ENCODE results near the gene NMRK1.

NMRK1 gene

DNA sequence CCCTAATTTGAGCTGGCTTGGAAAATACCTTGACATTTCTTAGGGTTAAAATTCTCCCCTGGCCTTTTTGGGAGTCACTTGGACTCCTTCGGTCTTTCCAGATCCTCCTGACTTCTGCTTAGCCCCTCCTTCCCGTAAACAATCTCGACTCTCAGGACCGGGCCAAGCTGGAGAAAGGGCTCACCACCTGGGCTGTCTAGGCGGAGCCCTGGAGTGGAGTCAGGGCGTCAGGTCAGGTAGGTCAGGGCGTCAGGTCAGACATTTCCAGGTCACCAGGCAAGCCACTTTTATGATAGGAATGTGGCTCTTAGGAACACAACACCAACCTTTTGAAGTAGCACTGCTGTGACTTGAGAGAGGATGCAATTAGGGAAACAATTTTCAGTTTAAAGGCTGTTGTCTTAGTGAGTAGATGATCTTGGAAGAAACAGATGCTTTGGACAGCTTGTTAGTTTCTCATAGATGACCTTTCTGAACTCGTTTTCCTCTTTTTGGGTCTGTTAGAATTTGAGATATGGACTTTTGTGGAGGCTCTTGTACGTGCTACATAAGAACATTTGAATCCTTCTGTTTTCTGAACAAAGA is 13.1 kb upstream of the NMRK1 start:
- no peak for DNase-seq

DNA sequence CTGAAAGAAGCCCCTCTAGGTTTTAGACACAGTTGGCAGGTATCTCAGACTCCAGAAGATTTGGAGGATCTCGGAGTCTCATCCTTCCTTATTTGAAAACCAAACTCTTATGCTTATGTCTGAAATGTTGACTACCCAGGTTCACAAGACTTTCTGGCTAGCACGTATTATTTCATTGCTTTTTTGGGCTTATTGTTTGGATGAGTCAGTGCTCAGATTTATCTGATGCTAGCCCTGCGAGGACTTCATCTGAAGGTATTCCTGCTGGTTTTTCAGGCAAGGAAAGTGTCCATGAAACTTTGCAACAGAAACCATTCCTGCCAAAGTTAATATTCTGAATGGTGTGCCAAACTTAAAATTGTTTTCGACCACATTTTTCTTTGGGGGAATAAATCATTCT is 8.8 kb upstream of the NMRK1 start:
- no peak for DNase-seq

DNA sequence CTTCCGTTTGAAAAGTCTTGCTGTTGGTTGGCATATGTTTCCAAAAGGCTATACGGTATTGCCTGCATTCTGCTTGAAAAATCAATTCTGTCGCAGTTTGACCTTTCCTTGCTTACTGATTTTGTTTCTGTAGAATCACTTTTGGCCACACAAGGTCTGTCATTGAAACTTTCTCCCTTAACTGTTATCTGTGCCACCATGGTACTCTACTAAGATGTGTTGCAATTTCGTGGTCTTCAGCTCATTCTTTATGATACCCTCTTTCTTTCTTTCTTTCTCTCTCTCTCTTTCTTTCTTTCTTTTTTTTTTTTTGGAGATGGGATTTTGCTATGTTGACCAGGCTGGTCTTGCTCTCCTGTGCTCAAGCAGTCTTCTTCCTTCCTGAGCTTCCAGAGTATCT is 4.8 kb upstream of the NMRK1 start:
- no peak for DNase-seq

DNA sequence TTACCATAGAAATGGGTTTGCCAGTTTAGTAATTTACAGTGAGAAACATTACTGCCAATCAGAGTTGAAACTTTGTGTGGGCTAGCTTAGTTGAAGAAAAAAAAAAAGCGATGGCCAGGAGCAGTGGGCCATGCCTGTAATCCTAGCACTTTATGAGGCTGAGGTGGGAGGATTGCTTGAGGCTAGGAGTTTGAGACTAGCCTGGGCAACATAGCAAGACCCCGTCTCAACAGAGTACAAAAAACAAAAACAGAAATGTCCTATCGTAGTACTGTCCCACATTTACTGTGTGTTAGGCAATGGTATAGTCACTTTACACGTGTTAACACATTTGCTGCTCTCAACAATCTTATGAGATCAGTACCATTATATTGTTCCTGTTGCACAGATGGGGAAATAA is 2.6 kb upstream of the NMRK1 start:
- no peak for DNase-seq

DNA sequence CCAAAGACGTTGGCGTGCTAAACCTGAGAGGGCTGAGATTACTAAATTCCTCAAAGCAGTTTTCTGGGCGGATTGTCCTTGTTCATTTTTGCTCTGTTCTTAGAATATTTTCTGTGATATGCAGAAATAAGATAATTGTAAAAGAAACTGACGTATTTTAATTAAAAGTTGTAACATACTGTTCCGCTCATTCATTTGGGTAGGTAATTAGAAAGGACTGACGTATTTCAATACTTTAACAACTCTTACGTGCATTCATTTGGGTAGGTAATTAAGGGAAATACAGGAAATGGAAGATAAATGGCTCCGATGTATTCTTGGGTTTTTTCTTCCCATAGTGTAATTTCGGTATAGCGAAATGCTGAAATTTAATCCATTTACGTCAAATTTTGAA is 1.4 kb upstream of the NMRK1 start:
- no peak for DNase-seq

DNA sequence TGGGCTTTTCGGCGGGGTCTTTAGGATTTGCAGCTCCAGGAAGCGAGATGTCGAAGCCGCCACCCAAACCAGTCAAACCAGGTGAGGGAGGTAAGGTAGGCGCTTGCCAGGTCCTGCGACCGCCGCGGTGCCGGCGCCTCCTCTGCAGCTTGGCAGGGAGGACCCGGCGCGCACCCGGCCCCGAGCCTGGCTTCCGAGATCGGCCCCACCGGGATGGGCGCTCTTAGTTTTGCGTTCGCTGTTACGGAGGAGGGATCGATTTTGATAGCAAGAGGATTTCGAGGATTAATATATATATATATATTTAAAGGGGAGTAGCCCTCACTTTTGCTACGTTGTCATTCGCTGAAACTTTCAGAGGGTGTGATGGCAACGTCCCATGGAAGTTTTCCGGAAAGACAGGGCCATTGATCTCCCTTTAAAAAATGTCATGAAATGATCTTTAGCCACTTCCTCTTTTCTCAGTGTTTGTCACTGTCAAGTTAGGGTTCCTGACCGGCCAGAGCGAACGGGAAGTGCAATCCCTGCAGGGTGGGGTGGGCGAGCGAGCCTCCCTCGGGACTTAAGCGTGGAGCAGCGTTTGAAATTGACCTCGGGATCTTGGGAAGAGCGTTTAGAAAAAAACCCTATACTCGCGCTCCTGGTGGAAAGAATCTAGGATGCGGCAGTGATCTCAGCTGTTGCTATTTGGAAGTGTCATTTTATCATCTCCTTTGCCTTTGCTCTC is 854 bp upstream of the NMRK1 start:
- DNase-seq = peak; percentile 57 to 67 (median 60)

DNA sequence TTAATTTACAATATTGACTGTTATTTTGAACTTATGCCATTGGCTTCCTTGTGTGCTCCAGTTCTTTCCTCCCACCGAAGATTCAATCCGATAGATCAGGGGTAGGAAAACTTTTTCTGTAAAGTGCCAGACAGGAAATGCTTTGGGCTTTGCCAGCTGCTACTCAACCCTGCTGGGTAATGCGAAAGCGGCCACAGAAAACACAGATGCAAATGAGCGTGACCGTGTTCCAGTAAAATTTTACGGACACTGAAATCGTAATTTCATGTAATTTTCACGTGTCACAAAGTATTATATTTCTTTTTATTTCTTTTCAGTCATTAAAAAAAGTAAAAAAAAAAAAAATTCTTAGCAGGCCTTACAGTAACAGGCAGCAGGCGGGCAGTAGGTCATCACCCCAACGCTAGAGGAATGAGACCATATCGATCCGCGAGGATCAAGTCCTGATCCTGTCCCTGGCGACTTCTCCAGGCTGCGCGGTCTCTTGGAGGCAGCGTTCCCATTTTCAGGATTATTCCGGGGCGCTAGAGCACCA is 599 bp downstream of the NMRK1 start:
- peak in 2 of 3 experiments; percentile 43 to 72 for DNase-seq

DNA sequence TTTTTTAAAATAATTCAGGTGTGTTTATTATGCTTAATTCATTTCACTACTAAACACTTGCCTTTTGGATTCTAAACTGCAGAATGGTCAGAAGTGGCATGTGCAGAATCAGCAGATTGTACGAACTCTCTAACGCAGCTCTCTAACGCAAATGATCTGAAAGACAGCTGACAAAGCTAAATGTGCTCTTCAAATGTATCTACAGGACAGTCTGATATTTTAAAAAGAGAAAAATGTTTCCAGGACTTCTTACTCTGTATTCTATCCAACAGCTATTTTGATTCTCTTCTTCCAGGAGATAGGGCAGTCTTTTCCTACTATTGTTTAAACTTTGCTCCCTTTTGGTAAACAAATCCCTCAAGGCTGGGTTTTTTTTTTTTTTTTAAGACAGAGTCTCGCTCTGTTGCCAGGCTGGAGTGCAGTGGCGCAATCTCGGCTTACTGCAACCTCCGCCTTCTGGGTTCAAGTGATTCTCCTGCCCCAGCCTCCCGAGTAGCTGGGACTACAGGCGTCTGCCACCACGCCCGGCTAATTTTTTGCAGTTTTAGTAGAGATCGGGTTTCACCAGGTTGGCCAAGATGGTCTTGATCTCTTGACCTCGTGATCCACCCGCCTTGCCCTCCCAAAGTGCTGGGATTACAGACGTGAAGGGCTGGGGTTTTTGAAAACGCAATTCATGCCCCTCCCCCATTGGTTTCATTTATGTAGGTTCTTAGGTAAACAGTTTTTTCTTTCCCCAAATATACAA is 1.2 kb downstream of the NMRK1 start:
- DNase-seq = no peak

DNA sequence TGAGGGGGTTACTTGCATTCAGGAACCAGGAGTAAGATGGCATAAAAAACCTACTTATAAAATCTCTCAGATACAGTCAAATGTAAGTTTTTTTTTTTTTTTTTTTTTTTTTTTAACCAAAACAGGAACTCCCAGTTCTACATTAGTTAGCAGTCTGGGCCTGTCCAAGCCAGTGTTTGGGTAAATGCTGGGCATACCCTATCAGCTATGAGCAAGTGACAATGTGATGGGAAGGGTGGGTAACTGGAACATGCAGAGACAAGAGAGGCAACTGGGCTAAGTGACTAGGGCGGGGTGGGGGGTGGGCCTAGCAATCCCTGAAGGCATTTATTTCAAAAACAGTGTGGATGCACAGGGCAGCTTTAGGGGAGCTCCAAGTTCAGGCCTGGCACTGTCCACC is 2.3 kb downstream of the NMRK1 start:
- DNase-seq = no peak

DNA sequence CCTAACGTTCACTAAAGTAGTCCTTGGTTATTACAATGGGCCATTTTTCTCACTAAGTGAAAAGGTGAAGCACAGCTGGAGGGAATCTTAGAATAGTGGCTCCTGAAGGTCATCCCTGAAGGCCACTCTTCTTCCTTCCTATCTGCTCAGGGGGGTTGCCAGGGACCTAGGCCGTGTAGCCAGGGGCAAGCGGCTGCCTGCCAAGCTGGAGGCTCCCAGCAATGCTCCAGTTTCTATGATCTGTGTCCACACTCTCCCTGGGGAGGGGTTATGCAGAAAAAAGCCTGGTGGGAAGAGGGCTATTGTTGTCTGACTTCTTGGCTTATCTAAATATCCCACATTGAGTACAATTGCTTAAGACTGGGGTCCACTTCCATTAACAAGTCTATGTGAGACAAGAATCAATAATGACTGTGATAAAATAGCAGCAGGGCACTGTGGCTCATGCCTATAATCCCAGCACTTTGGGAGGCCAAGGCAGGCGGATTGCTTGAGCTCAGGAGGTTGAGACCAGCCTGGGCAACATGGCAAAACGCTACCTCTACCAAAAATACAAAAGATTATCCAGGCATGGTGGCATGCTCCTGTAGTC is 3.8 kb downstream of the NMRK1 start:
- no peak for DNase-seq

DNA sequence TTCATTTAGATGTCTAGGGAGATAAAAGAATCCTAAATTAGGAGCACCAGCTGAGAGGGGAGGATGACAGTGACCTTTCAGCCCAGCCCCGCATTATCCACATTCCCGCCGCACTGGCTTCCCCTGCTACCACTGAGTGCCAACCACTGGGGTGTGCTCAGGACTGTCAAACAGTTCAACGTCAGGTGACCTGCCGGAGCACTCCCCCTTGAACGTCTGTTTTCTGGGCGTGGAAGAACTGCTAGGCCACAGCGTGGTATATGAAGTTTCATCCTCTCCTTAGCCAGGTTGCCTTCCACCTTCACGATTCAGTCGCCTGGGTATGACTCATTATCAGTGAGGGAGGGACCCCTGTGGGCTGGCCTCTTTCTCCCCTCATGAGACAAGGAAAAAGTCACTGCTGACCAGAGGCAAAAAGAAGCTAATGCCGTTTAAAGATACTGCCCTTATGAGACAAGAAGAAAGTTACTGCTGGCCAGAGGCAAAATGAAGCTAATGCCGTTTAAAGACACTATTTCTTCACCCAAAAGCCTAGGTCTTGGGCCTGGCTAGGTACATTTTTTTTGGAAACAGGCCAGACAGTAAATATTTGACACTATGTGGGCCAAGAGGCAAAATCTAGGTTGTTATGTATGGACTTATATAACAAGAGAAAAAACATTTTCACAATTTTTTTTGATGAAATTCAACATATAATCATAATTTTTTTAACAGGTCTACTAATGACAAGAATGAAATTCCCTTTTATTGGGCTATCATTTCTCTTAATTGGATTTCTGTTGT is 4.6 kb downstream of the NMRK1 start:
- DNase-seq = no peak

DNA sequence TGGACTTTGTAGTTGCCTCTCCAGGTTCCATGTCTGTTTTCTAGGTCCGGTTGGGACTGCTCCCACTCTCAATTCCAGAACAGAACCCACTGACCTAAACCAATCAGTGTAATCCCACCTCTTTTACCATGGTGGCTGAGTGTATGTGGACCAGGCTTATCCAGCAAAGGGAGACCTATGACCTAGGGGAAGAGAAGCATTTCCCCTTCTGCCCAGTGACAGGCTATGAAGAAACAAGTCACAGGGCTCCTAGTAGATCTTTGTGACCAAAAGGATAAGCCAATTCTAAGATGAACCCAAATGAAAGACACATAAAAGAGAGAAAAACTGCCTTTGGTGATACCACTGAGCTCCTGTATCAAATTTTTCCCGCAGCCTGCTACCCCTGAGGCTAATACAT is 6.3 kb downstream of the NMRK1 start:
- no peak for DNase-seq

DNA sequence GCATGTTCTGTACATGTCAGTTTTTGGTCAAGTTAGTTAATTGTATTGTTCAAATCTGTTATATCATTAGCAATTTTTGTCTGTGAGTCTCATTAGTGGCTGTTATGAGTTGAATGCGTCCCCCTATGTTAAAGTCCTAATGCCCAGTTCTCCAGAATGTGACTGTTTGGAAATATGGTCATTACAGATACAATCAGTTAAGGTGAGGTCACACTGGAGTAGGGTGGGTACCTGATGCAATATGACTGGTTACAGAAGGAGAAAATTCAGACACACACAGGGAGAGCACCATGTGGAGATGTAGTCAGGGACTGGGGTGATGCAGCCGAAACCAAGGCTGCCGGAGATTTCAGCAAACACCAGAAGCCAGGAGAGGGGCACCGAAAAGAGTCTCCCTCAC is 15.1 kb downstream of the NMRK1 start:
- no peak for DNase-seq

DNA sequence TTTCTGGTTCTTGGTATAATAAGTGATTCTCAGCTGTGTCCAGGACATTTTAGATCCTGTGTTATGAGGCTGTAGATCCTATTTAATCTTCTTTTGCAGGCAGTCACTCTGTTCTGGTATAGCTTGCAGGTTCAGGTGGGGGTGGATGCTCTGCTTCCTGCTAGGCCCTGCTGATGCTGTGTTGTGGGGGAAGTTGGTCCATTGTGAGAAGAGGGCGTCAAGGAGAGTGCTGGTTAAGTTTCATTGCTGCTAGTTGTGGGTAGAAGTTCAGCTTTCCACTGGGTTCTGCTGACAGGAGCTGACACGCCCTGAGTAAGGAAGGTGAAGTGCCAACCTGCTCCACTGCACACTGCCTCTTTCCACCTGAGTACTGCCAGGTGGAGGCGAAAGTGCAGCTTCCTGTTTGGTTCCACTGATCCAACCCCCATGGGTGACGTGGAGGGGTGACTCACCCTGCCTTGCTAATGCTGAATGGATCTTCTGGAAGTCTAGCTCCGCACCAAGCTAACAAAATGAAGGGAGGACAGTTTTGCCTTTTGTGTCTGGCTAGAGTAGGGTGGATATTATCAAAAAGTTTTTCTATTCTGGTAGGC is 16.3 kb downstream of the NMRK1 start:
- peak in 1 of 3 experiments; percentile 18 for DNase-seq

DNA sequence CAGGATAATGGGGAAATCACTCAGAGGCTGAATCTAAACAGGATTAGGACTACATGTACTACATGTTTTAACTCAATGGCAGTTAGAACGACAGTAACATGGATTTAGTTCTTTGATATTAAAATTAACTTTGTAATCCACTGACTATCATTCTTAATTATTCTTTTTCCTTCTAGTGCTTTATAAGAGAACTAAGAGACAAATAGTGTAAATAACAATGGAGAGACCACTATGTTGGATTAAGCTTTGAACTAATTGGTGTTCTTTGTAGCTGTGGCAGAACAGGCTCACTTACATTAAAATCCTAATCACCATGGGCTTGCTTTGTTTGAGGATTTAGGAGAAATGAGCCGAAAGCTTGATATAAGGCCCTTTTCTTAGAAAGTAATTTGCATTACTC is 18.8 kb downstream of the NMRK1 start:
- DNase-seq = no peak

DNA sequence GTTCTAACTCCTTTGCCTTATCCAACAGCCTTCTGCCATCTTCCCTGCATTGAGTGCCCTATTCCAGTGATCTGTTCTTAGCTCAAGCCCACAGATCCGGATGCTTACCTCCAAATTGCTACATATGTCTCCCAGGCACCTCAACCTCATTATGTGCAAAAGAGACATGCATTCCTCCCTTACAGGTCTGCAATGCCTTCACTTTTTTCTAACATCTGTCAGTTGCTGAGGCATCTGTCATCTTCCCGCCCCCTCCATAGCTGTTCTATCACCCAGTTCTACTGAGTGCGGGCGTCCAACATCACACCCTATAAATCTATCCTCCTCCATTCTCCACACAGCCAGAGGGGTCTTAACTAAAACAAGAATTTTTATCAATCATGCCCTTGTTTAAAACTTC is 20.1 kb downstream of the NMRK1 start:
- no peak for DNase-seq

DNA sequence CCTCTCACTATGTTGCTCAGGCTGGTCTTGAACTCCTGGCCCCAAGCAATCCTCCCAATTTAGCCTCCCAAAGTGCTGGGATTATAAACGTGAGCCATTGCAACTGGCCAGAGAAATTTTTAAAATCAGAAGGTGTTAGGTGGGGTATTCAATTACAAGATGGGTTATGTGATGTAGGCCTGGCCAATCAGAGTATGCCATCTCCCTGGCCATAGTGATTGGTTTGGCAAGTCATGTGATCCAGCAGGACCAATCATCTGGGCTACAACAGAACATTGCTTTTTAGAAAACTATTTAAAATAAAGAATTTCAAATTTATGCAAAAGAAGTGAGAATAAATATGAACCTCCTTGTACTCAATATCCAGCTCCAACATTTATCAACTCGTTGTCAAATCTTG is 22.4 kb downstream of the NMRK1 start:
- DNase-seq = no peak

DNA sequence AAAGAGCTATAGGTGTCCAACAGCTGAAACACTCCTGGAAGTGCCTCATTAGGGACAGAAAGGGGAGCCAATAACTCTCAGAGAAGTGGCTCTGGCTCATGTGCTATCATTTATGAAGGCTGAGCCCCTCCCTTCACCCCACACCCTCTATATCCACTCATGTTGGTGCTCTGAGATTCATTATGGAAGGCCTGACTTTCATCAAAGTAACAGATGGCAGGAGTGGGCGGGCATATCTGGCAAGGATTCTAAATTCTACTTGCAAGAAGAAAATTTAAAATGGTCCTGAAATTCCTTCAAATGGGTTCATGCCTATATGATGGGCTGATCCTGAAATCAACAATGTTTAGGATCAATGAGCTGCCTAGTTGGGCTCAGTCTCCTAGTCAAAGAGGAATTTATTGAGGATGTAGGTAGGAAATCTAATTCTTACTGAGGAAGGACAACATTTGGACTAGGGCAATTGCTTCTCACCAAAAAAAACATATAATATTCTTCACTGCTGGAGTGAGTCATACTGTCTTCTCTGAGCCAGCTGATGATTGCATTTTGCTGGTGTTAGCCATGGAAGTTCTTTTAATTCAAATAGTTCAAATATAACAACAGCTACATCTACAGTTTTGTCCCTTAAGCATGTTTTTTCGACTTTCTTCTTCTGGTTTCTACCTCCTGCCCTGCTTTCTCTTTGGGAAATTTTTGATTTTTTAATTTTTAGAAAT is 23.5 kb downstream of the NMRK1 start:
- no peak for DNase-seq

DNA sequence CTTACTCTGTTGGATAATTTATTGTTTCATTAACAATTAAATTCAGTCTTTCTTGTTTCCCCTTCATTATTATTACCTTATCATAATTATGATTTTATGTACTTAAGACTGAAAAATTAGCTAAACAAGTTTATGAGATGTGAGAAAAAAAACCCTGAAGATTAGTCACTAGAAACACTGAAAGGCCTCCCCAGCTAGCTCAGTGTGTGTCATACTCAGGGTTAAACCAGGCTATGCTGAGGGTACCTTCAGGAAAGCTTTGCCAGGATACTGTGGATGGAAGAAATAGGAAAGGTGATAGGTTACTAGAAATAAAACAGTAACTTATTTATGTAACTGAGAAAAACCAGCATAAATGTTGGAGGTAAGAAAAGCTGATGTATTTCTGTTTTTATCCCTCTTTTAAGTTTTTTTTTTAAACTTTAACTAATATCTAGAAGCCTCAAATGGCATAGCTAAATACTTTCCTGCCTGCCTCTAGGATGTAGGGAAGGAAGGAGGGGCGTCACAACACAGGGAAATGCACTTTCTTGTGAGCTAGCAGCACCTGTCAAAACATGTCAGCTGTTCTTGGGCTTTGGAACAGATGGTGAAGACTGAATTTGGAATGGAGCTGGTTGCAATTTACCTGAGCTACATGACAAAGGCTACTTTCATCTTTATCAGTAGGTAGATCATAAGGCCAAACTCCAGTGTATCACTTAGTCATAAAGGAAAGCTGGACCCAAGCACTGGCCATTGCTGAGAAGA is 24.2 kb downstream of the NMRK1 start:
- no peak for DNase-seq

DNA sequence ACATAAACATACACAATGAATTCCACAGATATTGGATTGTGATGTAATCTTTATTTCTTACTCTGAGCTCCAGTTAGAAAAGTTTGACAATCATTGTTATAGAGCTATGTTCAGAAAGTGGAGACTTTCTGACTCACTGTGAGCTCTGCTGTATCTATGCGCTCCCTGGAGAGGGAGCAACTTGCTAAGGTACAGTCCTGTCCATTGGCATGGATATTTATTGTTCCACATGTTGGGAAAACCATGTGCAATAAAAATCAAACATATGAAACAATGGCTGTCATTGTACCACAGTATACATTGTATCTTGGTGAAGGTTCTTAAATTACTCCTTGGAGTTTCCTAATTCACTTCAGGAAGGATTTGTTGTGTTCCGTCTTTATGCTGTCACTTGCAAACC is 26.8 kb downstream of the NMRK1 start:
- no peak for DNase-seq
